Glomerular visceral epithelial cell (primary cell): ENCODE results near the gene CCDC32.

ENCODE experiments used
- DNase-seq: peaks from one replicate; pipeline ENCODE4 v3.0.0-alpha.2; 2016; ENCODE audit errors: extremely low spot score

The CCDC32 gene

DNA sequence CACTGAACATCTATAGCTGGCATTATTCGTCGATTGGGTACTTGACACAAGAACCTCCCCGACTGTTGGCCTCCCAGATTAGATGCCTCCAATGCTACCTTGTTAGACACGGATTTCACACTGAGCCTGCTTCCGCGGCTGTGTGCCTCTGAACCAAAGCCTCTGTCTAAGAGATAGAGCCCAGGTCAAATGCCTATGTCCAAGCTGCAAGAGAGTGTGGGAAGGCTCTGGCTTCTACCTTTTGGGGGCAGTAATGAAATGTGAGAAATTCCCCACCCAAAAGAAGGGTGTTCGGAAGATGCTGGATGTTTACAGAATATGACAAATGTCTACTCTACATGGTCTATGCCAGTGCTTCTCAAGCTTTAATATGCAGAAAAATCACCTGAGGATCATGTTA is 2.3 kb upstream of the CCDC32 start:
- DNase-seq = peak; percentile 28

- DNase-seq = no peak
Observed at GRCh38 chr15:40565333-40566238, 744 bp upstream of the CCDC32 start.

DNA sequence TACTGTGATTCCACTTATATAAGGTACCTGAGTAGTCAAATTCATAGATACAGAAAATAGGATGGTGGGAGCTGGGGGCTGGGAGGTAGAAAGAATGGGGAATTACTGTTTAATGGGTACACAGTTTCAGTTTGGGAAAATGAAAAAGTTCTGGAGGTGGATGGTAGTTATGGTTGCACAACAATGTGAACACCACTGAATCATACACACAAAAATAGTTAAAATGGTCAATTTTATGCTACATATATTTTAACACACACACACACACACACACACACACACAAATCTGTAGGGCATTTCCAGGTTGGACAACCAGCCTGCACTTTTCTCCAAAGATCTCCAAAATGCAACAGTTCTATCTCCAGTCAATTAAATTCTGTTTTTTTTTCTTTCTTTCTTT is 1.4 kb downstream of the CCDC32 start:
- DNase-seq = no peak

DNA sequence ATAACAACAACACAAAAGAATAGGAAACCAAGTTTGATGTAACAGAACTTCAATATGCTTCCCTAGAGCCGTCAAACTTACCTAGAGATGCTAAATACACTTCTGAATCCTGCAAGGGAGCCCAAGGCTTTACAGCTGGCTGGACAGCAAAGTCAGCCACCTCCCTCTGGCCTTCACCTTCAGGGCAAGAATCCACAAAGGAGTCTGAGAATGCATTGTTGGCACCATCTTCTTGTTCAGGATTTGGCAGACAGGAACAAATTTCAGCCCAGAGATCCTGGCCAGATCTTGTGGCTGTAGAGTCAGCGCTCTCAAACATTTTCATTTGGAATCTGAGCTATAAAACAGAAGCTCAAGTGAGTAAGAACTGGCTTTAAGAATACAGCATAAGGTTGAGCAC is 2.2 kb downstream of the CCDC32 start:
- no peak for DNase-seq

DNA sequence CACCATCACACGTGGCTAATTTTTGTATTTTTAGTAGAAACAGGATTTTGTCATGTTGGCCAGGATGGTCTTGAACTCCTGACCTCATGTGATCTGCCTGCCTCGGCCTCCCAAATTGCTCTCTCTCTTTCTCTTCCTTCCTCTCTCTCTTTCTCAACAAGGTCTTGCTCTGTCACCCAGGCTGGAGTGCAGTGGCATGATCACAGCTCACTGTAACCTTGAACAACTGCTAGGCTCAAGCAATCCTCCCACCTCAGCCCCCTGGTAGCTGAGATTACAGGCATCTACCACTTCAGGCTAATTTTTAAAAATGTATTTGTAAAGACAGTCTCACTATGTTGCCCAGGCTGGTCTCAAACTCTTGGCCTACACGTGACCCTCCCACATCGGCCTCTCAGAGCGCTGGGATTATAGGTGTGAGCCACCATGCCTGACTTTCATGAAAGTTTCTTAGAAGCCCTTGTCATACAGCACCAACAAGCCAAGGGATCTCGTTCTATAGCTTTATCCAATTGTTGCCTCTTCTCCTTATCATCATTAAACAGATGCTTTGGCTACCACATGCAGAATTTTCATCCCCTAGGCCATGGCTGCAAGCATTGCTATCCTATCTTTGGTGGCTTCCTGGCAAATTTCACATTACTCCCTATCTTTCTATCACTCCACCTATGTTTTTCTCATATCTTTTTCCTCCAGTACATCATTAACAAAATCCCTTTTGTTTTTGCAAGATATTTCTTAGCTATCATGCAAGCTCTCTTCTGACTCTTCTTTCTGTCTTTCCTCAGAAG is 5.7 kb downstream of the CCDC32 start:
- no peak for DNase-seq

DNA sequence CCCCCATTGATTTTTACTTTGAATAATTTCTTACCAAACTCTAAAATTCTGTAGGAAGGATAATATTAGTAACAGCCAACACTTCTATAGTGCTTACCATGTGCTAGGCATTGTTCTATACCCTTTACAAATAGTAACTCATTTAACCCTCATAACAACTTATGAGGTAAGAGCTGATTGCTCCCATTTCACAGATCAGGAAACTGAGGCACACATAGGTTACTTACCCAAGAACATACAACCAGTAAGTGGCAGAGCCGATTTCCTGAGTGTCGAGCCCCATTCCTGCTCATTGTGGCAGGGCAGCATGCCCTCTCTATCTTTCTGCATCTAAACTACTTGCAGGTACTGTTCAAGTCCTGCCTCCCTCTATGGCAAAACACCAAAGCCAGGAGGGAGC is 9.0 kb downstream of the CCDC32 start:
- no peak for DNase-seq

DNA sequence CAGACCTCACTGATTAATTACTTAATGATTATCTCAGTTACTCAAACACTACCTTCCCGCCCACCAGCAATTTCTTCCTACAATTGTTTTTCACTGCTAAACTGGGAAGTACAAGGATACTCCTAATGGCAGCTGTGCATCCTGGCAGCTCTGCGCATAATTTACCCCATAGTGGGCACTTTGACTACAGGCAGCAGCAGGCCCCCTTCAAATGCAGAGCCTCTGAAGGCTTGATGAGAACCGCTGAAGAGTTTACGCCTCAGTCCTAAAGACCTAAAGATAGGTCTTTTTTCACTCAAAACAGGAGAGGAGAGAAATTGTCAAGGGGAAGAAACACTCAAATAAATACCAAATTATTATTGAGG is 10.7 kb downstream of the CCDC32 start:
- DNase-seq = no peak

DNA sequence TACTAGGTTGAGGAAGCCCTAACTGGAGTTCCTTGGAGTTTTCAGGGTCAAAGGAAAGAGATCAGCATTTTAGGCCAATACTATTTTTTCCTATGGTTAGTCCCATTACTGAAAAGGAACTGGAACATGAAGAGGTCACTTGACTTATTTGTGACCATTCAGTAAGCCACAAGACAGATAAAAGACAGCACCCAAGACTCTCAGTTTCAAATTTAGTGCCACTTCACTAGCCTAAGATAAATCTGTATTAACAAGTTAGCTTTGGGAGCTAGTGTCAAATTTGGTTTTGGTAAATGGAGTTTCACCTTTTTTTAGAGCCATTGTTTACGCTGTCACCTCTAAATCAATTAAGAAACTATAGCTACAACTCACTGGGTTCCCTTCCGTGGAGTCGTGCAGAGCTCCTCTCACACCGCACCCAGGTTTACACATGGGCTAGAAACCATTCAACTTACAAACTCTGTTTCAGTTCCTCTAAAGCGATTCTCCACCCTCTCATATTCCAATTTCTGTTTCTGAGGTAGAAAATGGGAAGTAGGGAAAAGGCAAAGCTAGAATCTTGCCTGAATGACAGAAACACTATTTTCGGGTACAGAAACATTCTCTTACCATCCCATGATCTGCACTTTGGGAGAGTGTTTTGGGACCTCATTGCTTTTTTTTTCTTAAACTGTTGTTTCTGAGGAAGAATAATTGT is 14.4 kb downstream of the CCDC32 start:
- no peak for DNase-seq

DNA sequence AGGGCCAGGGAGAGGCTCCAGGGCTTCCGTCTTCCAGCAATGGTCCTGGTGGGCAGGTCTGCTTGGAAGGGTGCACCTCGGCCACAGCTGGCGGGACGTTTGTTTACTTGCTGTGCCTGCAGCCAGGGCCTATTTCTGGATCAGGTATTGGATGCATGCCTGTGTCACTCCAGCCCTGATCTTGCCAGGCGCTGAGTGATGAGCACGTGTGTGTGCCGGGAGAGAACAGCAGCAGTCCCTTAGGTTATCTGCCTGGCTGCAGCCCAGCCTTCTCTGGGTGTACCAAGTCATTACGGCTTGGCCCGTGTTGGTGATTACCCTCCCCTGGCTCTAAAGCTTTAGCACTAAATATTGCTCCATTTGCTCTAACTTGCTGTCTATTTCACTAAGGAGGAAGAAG is 14.9 kb downstream of the CCDC32 start:
- DNase-seq = no peak

DNA sequence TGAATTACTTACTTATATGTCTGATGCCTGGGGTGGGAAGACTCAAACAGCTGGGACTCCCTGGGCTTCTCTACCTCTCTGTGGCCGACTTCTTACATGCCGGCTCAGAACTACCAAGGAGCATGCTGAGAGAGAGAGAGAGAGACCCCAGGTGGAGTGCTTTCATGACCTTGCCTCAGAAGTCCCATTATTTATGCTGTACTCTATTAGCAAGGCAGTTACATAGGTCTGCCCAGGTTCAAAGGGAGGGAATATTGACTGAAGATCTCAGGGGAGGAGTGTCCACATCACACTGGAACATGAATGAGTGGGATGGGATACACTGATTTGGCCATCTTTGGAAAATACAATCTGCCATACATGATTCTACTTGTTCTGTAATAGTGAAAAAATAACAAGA is 16.2 kb downstream of the CCDC32 start:
- DNase-seq = no peak

GRCh38 chr15:40545457-40545856 is 19.4 kb downstream of the CCDC32 start:
- DNase-seq = no peak

DNA sequence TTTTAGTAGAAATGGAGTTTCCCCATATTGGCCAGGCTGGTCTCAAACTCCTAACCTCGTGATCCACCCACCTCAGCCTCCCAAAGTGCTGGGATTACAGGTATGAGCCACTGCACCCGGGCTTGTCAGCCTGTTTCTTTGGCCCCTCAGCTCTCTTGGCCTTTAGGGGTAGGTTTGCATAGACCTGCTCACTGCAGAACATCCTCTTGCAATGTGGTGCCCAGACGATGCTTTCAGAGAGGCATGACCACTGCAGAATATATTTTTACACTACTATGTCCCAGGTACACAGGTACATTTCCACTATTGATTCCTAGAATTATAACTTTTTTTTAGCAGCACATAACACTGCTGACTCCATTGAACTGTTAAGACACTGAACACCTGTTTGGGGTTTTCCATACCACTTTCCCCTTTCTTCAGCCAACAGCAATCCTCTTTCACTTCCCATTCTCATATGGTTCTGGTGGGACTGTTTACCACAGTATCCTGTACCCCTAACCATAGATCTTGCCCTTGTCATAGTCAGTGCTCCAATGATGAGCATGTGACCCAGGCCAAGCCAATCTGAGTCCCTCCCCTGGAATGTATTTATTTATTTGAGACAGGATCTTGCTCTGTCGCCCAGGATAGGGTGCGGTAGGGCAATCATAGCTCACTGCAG is 21.1 kb downstream of the CCDC32 start:
- DNase-seq = no peak

DNA sequence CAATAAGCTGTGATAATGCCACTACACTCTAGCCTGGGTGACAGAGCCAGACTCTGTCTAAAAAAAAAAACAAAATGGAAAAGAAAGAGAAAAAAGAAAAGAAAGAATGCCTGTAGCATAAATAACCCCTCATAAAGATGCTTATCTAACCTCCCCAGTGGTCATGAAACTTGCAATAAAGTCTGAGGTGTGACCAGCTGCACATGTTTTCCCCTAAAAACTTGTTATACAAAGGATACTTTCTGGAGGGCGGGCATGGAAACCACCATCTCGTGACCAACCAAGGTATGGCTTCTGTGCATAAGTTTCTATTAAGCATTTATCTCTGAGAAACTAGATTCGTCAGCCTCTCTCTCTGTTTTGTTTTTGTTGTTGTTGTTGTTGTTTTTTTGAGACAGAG is 21.8 kb downstream of the CCDC32 start:
- no peak for DNase-seq

GRCh38 chr15:40538976-40539375 is 25.9 kb downstream of the CCDC32 start:
- no peak for DNase-seq

- no peak for DNase-seq
Observed at GRCh38 chr15:40536501-40536900, 28.3 kb downstream of the CCDC32 start.

GRCh38 chr15:40534371-40534770 is 30.5 kb downstream of the CCDC32 start:
- DNase-seq = no peak

DNA sequence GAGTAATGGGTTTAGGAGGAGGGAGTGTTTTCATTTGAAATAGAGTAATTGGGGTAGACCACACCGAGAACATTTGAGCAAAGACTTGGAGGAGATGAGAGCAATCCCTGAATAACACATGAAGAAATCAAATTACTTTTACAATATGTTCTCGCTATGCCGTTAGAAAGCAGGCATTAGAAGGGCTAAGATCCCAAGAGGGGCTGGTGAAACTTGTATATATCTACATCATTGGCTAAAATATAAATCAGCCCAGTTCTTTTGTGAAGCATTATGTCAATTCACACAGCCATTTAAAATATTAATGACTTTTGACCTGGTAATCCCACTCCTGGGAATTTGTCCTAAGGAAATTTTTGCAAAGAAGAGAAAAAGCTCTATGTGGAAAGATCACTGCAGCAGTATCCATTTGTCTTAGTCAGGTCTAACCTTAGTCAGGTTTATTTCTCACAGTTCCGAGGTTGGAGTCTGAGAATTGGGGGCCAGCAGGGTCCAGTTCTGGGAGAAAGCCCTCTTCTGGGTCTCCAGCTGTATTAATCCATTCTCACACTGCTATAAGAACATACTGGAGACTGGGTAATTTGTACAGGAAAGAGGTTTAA is 31.0 kb downstream of the CCDC32 start:
- DNase-seq = no peak

DNA sequence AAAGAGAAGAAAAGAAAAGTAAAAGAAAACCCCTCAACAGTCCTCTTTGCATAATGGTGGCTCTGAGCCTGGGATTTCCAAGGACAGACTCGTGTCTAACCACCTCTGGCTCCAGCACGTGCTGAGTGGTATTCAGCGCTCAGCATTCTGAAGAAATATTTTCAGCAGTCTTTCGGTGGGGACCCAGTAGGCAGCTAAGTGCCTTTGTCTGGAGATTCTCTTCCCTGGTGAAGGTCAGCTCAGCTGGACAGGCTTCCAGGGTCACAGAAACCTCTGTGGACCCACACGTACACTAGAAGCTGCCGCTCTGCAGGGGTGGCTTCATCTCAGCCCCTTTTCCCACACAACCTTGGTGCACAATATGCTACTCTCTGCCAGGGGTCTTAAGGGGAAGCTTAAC is 36.0 kb downstream of the CCDC32 start:
- DNase-seq = no peak

DNA sequence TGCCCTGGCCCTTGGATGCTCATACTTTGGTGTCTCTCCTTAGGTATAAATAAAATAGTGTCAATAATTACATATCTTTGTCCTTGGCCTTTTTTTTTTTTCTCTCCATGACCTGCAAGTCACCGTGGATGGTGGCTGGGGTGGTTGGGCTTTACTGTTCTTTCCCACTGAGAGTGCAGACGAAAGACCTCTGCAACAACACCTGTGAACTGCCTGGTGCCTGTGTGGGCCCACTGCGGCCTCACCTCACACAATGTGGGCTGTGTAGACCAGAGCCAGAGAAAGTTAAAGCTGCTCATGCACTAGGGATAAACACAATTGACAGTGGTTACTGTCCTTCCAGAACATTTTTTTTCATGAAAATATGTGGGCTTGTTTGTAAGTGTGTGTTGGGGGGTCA is 39.0 kb downstream of the CCDC32 start:
- DNase-seq = no peak

GRCh38 chr15:40523611-40524010 is 41.2 kb downstream of the CCDC32 start:
- DNase-seq = no peak

GRCh38 chr15:40516322-40516721 is 48.5 kb downstream of the CCDC32 start:
- DNase-seq = no peak

- no peak for DNase-seq
Observed at GRCh38 chr15:40513609-40514008, 51.2 kb downstream of the CCDC32 start.
